Renal cortex interstitium (tissue), 11 donors: ENCODE measurements around the gene BRSK2. TPM values are rescaled to one million over a fixed set of nuclear protein-coding genes. Genes with fewer than 3 reads are reported as not detected.
"Not testable (repeated sequence)": the region's sequence is repeated elsewhere in the genome, so short reads cannot be mapped to it uniquely, and the experiment has no call there.

Experiments used
- DNase-seq, 11 donors: peaks; one replicate each; pipeline ENCODE4 v3.0.0-alpha.2; 2013; ENCODE audit warnings: low read depth in 9 of 11, low spot score in 4 of 11; ENCODE audit errors: extremely low read depth in 1 of 11
- polyA plus RNA-seq, 3 donors: library from polyadenylated mRNA; unstranded; fragments of 120-200 nt; gene quantifications; one replicate each; pipeline ENCODE4 v1.2.1, GENCODE V29; 2013; ENCODE audit not compliant: insufficient read length in 3 of 3

The BRSK2 gene
- polyA plus RNA-seq, 3 donors, result 0.56 to 1.7 (median 1.4) TPM

- DNase-seq, result no peak
Measured at GRCh38 chr11:1403078-1403620, 13.4 kb downstream of the BRSK2 start.

- no peak for DNase-seq
Measured at GRCh38 chr11:1403721-1404460, 14.2 kb downstream of the BRSK2 start.

- no peak for DNase-seq
Measured at GRCh38 chr11:1404461-1405185, 14.9 kb downstream of the BRSK2 start.

- DNase-seq, result no peak
Measured at GRCh38 chr11:1405186-1406020, 15.7 kb downstream of the BRSK2 start.

GRCh38 chr11:1406571-1407485 lies 17.1 kb downstream of the BRSK2 start:
- DNase-seq, result no peak

GRCh38 chr11:1407668-1408067 lies 17.9 kb downstream of the BRSK2 start:
- no peak for DNase-seq

GRCh38 chr11:1408346-1408745 lies 18.6 kb downstream of the BRSK2 start:
- no peak for DNase-seq

GRCh38 chr11:1409108-1409851 lies 19.5 kb downstream of the BRSK2 start:
- no peak for DNase-seq

GRCh38 chr11:1409852-1410125 lies 20.1 kb downstream of the BRSK2 start:
- not testable (repeated sequence) for DNase-seq

- DNase-seq, result peak in 10 of 11 donors; percentile 39 to 75 (median 66)
Measured at GRCh38 chr11:1410366-1411291, 20.9 kb downstream of the BRSK2 start.

GRCh38 chr11:1411301-1411700 lies 21.6 kb downstream of the BRSK2 start:
- DNase-seq, result no peak

- DNase-seq, result not testable (repeated sequence)
Measured at GRCh38 chr11:1411739-1412138, 22.0 kb downstream of the BRSK2 start.

GRCh38 chr11:1412377-1413095 lies 22.8 kb downstream of the BRSK2 start:
- no peak for DNase-seq

GRCh38 chr11:1414650-1415049 lies 24.9 kb downstream of the BRSK2 start:
- no peak for DNase-seq

- DNase-seq, result no peak
Measured at GRCh38 chr11:1415631-1416030, 25.9 kb downstream of the BRSK2 start.

GRCh38 chr11:1418192-1418795 lies 28.6 kb downstream of the BRSK2 start:
- DNase-seq, result not testable (repeated sequence)
